B cell (primary cell): ENCODE measurements around the gene EIF5A. TPM values are rescaled to one million over a fixed set of nuclear protein-coding genes. Genes with fewer than 3 reads are reported as not detected.
A peak's percentile ranks its signal among the peaks of the same experiment; 100 is the strongest.

ENCODE experiments used
- ATAC-seq: fragments of 200-7000 bp; cut with Tn5 transposase; one replicate; pipeline ENCODE4 v1.10.0; 2021; ENCODE audit warnings: low read depth, mild to moderate bottlenecking, moderate number of reproducible peaks, moderate library complexity
- CTCF ChIA-PET: fragments of 350-600 bp; sonication (Branson Sonifier 250); formaldehyde crosslinking; loops from one replicate; lab custom pipeline; 2021; ENCODE audit warnings: antibody characterized with exemption, inconsistent platforms; lab: Charles Lee
- POLR2A ChIA-PET: fragments of 350-600 bp; sonication (Branson Sonifier 250); formaldehyde crosslinking; loops from one replicate; lab custom pipeline; 2021; ENCODE audit warnings: antibody characterized with exemption; lab: Charles Lee
- DNase-seq: peaks from one replicate; pipeline ENCODE4 v3.0.0; 2013
- H2AFZ ChIP-seq: 2 replicates; pipeline ENCODE4 v1.6.1; 2012; ENCODE audit warnings: mild to moderate bottlenecking, low read depth, low read length; ENCODE audit not compliant: insufficient read depth, poor library complexity, severe bottlenecking
- H3K27ac ChIP-seq, 2 donors: 1 replicate in 1 of 2; 2 replicates in 1 of 2; pipeline ENCODE4 v1.5.1; 2012 to 2013; ENCODE audit warnings: low read length in 2 of 2, mild to moderate bottlenecking in 2 of 2, moderate library complexity in 1 of 2
- H3K27me3 ChIP-seq, 4 experiments: fragments of 200-600 bp in 1 of 4; sonication (generic) in 1 of 4; replicated peaks in 1 of 4; 1 replicate in 2 of 4; 2 replicates in 2 of 4; pipeline versions ENCODE4 v1.6.1 to v1.7.0; 2013 to 2016; ENCODE audit warnings: low read length in 3 of 4, mild to moderate bottlenecking in 2 of 4, mixed read lengths in 1 of 4, moderate library complexity in 1 of 4; ENCODE audit not compliant: insufficient read depth in 4 of 4, control insufficient read depth in 3 of 4; ENCODE audit errors: control extremely low read depth in 1 of 4
- H3K36me3 ChIP-seq, 2 experiments: replicated peaks in 1 of 2; 1 replicate in 1 of 2; 2 replicates in 1 of 2; pipeline versions ENCODE4 v1.6.1 to v1.7.1; 2013; ENCODE audit warnings: low read length in 1 of 2; ENCODE audit not compliant: insufficient read depth in 2 of 2, control insufficient read depth in 1 of 2; ENCODE audit errors: control extremely low read depth in 1 of 2, extremely low read depth in 1 of 2
- H3K4me1 ChIP-seq, 2 donors: fragments of 200-600 bp in 1 of 2; sonication (generic) in 1 of 2; 1 replicate in 1 of 2; 2 replicates in 1 of 2; pipeline versions ENCODE4 v1.5.1 to v1.6.1; 2013 to 2017; ENCODE audit warnings: low read length in 2 of 2; ENCODE audit not compliant: control insufficient read depth in 2 of 2, insufficient read depth in 2 of 2
- H3K4me2 ChIP-seq: replicated peaks from 2 replicates; pipeline ENCODE3; 2012; ENCODE audit warnings: mild to moderate bottlenecking, low read depth, low read length; ENCODE audit not compliant: poor library complexity, severe bottlenecking
- H3K4me3 ChIP-seq, 5 experiments: fragments of 200-600 bp in 1 of 5; sonication (generic) in 1 of 5; 1 replicate in 3 of 5; 2 replicates in 2 of 5; pipeline versions ENCODE4 v1.5.1 to v1.7.0; 2011 to 2016; ENCODE audit warnings: low read length in 4 of 5, mild to moderate bottlenecking in 4 of 5, low read depth in 2 of 5, control low read depth in 1 of 5, moderate library complexity in 1 of 5; ENCODE audit not compliant: insufficient read depth in 1 of 5; ENCODE audit errors: control extremely low read depth in 1 of 5, extremely low read depth in 1 of 5
- H3K79me2 ChIP-seq: fragments of 200-600 bp; sonication (generic); one replicate; pipeline ENCODE4 v1.6.0; 2016; ENCODE audit warnings: low read length; ENCODE audit not compliant: control insufficient read depth, insufficient read depth
- H3K9ac ChIP-seq: fragments of 200-600 bp; sonication (generic); 2 replicates; pipeline ENCODE4 v1.6.1; 2017; ENCODE audit warnings: mild to moderate bottlenecking, low read length, moderate library complexity
- H3K9me3 ChIP-seq, 3 donors: one replicate each; pipeline versions ENCODE4 v1.6.1 to v1.7.1; 2013; ENCODE audit warnings: low read length in 2 of 3; ENCODE audit not compliant: control insufficient read depth in 2 of 3, insufficient read depth in 1 of 3; ENCODE audit errors: control extremely low read depth in 1 of 3
- H4K20me1 ChIP-seq: 2 replicates; pipeline ENCODE4 v1.6.0; 2012; ENCODE audit warnings: mild to moderate bottlenecking, low read length; ENCODE audit not compliant: insufficient read depth, control insufficient read depth, poor library complexity, severe bottlenecking
- H3K27ac Mint-ChIP-seq: one replicate; pipeline ENCODE4 v1.8.0; 2021; ENCODE audit warnings: mixed read lengths
- H3K27me3 Mint-ChIP-seq: one replicate; pipeline ENCODE4 v1.8.0; 2021; ENCODE audit warnings: mixed read lengths
- H3K4me1 Mint-ChIP-seq: one replicate; pipeline ENCODE4 v1.8.0; 2021; ENCODE audit warnings: mixed read lengths
- H3K4me3 Mint-ChIP-seq: one replicate; pipeline ENCODE4 v1.8.0; 2021; ENCODE audit warnings: mixed read lengths
- H3K9me3 Mint-ChIP-seq: one replicate; pipeline ENCODE4 v1.8.0; 2022; ENCODE audit warnings: mixed read lengths; ENCODE audit not compliant: insufficient read depth
- EZH2 ChIP-seq: IDR thresholded peaks from 2 replicates; pipeline ENCODE4 v1.6.1; 2012; ENCODE audit warnings: borderline replicate concordance, low read depth, mild to moderate bottlenecking, moderate library complexity, low read length; ENCODE audit not compliant: insufficient read depth, poor library complexity, severe bottlenecking
- WGBS: methylation state at CpG from one replicate; pipeline ENCODE4 v1.1.5; 2013; ENCODE audit warnings: missing lambda C conversion rate; ENCODE audit not compliant: insufficient coverage; 5-methylcytosine and 5-hydroxymethylcytosine counted together
- intact Hi-C: fragments of 100-400 bp; cut with micrococcal nuclease; formaldehyde crosslinking; loops from one replicate; pipeline ENCODE4 v1.10.0; 2022
- polyA plus RNA-seq: library from polyadenylated mRNA; depleted of rRNA; stranded (reverse); fragments of >200 nt; gene quantifications from 2 replicates; pipeline ENCODE4 v1.2.3, GENCODE V29; 2012
- total RNA-seq, 2 donors: library from RNA; stranded (reverse); fragments of 120-200 nt in 1 of 2; gene quantifications; 1 replicate in 1 of 2; 2 replicates in 1 of 2; pipeline versions ENCODE4 v1.2.3 to v1.2.4, GENCODE V29; 2013 to 2022
- TF ChIP-seq, protein P1 (sequence below): fragments of 200-600 bp; IDR thresholded peaks from one replicate; pipeline ENCODE4 v1.8.0; 2022; ENCODE audit warnings: antibody characterized with exemption, mild to moderate bottlenecking

The EIF5A gene
- total and polyA plus RNA-seq, 2 donors (not counting 1 experiment from before 2014, with no cell fraction given): 233 to 576 TPM

DNA sequence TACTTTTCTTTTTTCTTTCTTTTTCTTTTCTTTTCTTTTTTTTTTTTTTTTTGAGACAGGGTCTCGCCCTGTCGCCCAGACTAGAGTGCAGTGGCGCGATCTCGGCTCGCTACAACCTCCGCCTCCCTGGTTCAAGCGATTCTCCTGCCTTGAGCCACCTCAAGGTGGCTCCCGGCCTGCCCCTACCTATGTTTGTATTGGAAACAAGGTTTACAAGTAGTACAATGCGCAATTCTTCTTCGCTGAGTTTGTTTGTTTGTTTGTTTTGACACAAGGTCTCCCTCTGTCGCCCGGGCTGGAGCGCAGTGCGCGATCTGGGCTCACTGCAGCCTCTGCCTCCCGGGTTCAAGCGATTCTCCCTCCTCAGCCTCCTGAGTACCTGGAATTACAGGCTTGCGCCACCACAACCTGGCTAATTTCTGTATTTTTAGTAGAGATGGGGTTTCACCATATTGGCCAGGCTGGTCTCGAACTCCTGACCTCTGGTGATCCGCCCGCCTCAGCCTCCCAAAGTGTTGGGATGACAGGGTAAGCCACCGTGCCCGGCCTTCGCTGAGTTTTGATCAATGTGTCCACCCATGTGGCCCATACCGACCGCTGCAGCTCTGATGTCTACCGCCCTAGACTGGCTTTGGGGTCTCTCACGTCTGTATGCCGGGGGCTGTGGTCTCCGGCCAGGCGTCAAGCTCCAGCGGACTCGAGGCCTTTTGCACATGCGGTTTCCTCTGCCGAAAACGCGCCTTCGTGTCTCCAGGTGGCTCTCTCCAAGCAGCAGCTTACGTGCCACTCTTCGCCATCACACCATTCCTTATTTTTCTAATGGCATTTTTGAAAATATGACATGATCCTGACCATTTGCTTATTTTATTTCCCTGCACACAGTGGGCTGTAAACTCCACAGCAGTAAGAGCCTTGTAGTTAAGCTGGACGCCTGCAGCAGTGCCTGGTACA, 11.9 kb upstream of the EIF5A start:
- Histone ChIP-seq H3K9me3 (peaks cover 0 to 7% (median 0%) of the 10 kb centered on the region in 3 donors), H3K9ac (peak overlapping the region; percentile 58), H3K4me3 (peak overlapping the region in 3 of 5 experiments; percentile 41 to 54 (median 43)), H3K27me3 (peaks cover 0 to 53% (median 14%) of the 10 kb centered on the region in 4 experiments), H2AFZ (peak overlapping the region; percentile 32), H3K4me1 (peaks cover 28 to 30% of the 10 kb centered on the region in 2 donors), H3K27ac (no peak overlapping the region), H3K36me3 (no peaks in the 10 kb centered on the region), H3K79me2 (no peaks in the 10 kb centered on the region), H4K20me1 (no peaks in the 10 kb centered on the region), H3K4me2 (peak overlapping the region; percentile 92)
- CTCF ChIA-PET: interaction anchor here (0.7 to 4.7 kb wide), 32 partner anchors 10 to 645 kb away, joined by 3 to 115 read pairs (median 5); partner anchors contain the start of genes ACADVL, ACAP1, CTDNEP1 and DLG4
- DNase-seq (peak; percentile 43), ATAC-seq (no peak)
- WGBS: 55% methylated on average over 33 of the region's 42 CpGs
- Mint-ChIP-seq H3K27ac (no peak overlapping the region), H3K4me3 (peak overlapping the region; percentile 83), H3K9me3 (no peaks in the 10 kb centered on the region), H3K4me1 (peaks cover 22% of the 10 kb centered on the region), H3K27me3 (peaks cover 35% of the 10 kb centered on the region)
- intact Hi-C loops: loop anchor here (1.0 to 10.0 kb wide), 4 partner anchors 15 to 243 kb away; no protein-coding TSS in a partner anchor
- POLR2A ChIA-PET: interaction anchor here (0.6 to 1.8 kb wide), 5 partner anchors 13 to 257 kb away, joined by 3 to 7 read pairs (median 6); partner anchors contain the start of gene NEURL4
- no peak for TF ChIP-seq EZH2
- TF ChIP-seq, protein P1, sequence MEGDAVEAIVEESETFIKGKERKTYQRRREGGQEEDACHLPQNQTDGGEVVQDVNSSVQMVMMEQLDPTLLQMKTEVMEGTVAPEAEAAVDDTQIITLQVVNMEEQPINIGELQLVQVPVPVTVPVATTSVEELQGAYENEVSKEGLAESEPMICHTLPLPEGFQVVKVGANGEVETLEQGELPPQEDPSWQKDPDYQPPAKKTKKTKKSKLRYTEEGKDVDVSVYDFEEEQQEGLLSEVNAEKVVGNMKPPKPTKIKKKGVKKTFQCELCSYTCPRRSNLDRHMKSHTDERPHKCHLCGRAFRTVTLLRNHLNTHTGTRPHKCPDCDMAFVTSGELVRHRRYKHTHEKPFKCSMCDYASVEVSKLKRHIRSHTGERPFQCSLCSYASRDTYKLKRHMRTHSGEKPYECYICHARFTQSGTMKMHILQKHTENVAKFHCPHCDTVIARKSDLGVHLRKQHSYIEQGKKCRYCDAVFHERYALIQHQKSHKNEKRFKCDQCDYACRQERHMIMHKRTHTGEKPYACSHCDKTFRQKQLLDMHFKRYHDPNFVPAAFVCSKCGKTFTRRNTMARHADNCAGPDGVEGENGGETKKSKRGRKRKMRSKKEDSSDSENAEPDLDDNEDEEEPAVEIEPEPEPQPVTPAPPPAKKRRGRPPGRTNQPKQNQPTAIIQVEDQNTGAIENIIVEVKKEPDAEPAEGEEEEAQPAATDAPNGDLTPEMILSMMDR: no peak
